Esophagus muscularis mucosa (tissue), 4 donors: ENCODE measurements around the gene MMRN2. TPM values are rescaled to one million over a fixed set of nuclear protein-coding genes. Genes with fewer than 3 reads are reported as not detected.

Source experiments
- DNase-seq: peaks from one replicate; pipeline ENCODE4 v3.0.0-alpha.2; 2017; ENCODE audit errors: extremely low spot score
- H3K27ac ChIP-seq, 4 donors: fragments of 200-600 bp; sonication (generic); replicated peaks in 1 of 4; 1 replicate in 3 of 4; 2 replicates in 1 of 4; pipeline ENCODE4 v1.5.1; 2016 to 2019; ENCODE audit warnings: mild to moderate bottlenecking in 1 of 4
- H3K27me3 ChIP-seq, 4 donors: fragments of 200-600 bp; sonication (generic); one replicate each; pipeline versions ENCODE4 v1.5.1 to v1.6.0; 2016 to 2019
- H3K36me3 ChIP-seq, 4 donors: fragments of 200-600 bp; sonication (generic); one replicate each; pipeline ENCODE4 v1.5.1; 2016 to 2019
- H3K4me1 ChIP-seq, 4 donors: fragments of 200-600 bp; sonication (generic); one replicate each; pipeline ENCODE4 v1.5.1; 2016 to 2019
- H3K4me3 ChIP-seq, 4 donors: fragments of 200-600 bp; sonication (generic); 1 replicate in 2 of 4; 2 replicates in 2 of 4; pipeline ENCODE4 v1.5.1; 2016 to 2019; ENCODE audit warnings: mild to moderate bottlenecking in 4 of 4, moderate library complexity in 1 of 4
- H3K9me3 ChIP-seq, 4 donors: fragments of 200-600 bp; sonication (generic); 1 replicate in 3 of 4; 2 replicates in 1 of 4; pipeline ENCODE4 v1.5.1; 2016 to 2019
- CTCF ChIP-seq, 3 experiments: fragments of 200-600 bp in 2 of 3; fragments of 450-650 bp in 1 of 3; sonication (generic) in 2 of 3; IDR thresholded peaks; one replicate each; pipeline ENCODE4 v1.5.1; 2017 to 2019; ENCODE audit warnings: antibody characterized with exemption in 3 of 3, mild to moderate bottlenecking in 2 of 3, moderate library complexity in 1 of 3
- EP300 ChIP-seq: sonication (generic); formaldehyde crosslinking; IDR thresholded peaks from one replicate; pipeline ENCODE4 v1.6.1; 2017; ENCODE audit warnings: antibody characterized with exemption
- POLR2A ChIP-seq: fragments of 450-650 bp; IDR thresholded peaks from one replicate; pipeline ENCODE4 v1.6.1; 2017; ENCODE audit warnings: antibody characterized with exemption, moderate library complexity, mild to moderate bottlenecking, low read depth
- POLR2AphosphoS5 ChIP-seq, 2 donors: sonication (generic); formaldehyde crosslinking; IDR thresholded peaks; one replicate each; pipeline ENCODE4 v1.6.1; 2017; ENCODE audit warnings: antibody characterized with exemption in 2 of 2
- WGBS: methylation state at CpG from one replicate; pipeline ENCODE4 v1.1.5; 2018; 5-methylcytosine and 5-hydroxymethylcytosine counted together
- intact Hi-C: fragments of 100-400 bp; cut with DNase I; formaldehyde crosslinking; loops from one replicate; pipeline ENCODE4 v1.15.1; 2023
- small RNA-seq, 3 donors: library from RNA; depleted of rRNA; stranded (forward); fragments of <200 nt; gene quantifications; one replicate each; pipeline ENCODE3, GENCODE V24; 2016
- total RNA-seq, 4 donors: library from RNA; depleted of rRNA; stranded (reverse); fragments of >200 nt; gene quantifications; one replicate each; pipeline versions ENCODE4 v1.1.0 to v1.2.1, GENCODE V29; 2016

The MMRN2 gene
- total RNA-seq, 4 donors from 2014 or later: 24.9 to 85.9 (median 56.3) TPM

GRCh38 chr10:86888585-86889381 lies 68.6 kb downstream of the MMRN2 start:
- no peaks in the 10 kb centered on the region for H3K9me3 ChIP-seq
- DNase-seq: no peak
- peaks cover 0 to 16% (median 0%) of the 10 kb centered on the region in 4 donors for H3K36me3 ChIP-seq
- peak overlapping the region; percentile 35 to 75 (median 63) for H3K27ac ChIP-seq
- no peak overlapping the region for H3K4me3 ChIP-seq
- H3K27me3 ChIP-seq: no peaks in the 10 kb centered on the region
- TF ChIP-seq EP300: no peak
- no peak for TF ChIP-seq POLR2A
- no peak for TF ChIP-seq POLR2AphosphoS5 (IDR thresholded peaks at IDR 0.05)
- TF ChIP-seq CTCF (IDR thresholded peaks at IDR 0.05): no peak
- intact Hi-C loops: no loop called here
- peaks cover 18 to 25% (median 24%) of the 10 kb centered on the region in 4 donors for H3K4me1 ChIP-seq
- 56% methylated on average over 7 of the region's 7 CpGs for WGBS

Small RNAs within 50 kb of the gene (small RNA-seq; reads per million reads assigned to genes)
- gene BMS1P3 (0 reads per million in 3 donors), gene RNU1-19P (0 to 0.51 (median 0) reads per million in 3 donors)

Other genes with a start within 250 kb of the MMRN2 start
- 100 to 1,000 TPM in 1 of 4 donors, 10 to 100 TPM in 3; 66.1 to 110 (median 90.5) TPM for gene BMPR1A, start 201.0 kb downstream of the MMRN2 start, total RNA-seq
- gene SNCG, start 984 bp upstream of the MMRN2 start, total RNA-seq: 10 to 100 TPM; 13.3 to 41.6 (median 30.6) TPM
- 100 to 1,000 TPM in 1 of 4 donors, 10 to 100 TPM in 3; 59.4 to 119 (median 84.8) TPM for gene ADIRF, start 10.9 kb upstream of the MMRN2 start, total RNA-seq
- gene FAM25A, start 62.7 kb upstream of the MMRN2 start, total RNA-seq: not detected
- gene GLUD1, start 137.2 kb upstream of the MMRN2 start, total RNA-seq: 100 to 1,000 TPM; 152 to 187 (median 161) TPM
- gene SHLD2, start 137.6 kb upstream of the MMRN2 start, total RNA-seq: 10 to 100 TPM; 17.0 to 25.7 (median 22.8) TPM